ENCODE results near the gene PDZRN4. TPM values are rescaled to one million over a fixed set of nuclear protein-coding genes. Genes with fewer than 3 reads are reported as not detected.

The PDZRN4 gene
- total and polyA plus RNA-seq, 2 of the 4 experiments (the other 2 are of a cell fraction), result not detected

DNA sequence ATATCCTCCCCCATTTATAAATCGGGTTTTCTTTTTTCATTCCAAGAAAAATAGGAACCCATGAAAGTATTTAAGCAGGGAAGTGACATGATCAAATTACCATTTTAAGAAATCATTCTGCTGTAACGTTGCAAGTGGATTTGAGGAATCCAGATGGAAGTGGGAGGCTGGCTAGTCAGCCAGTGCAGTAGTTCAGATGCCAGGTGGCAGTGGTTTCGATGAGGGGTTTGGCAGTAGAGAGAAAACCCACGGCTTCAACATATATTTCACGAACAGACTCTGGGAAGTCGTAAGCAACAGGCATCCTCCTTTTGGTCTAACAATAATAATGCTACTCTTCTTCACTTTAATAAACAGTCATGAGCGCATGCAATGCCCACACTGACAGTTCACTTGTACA is 25.0 kb downstream of the PDZRN4 start:
- H3K9me1 ChIP-seq (ENCODE audit: insufficient read depth, low read length), result no peaks in the 10 kb centered on the region
- no peak overlapping the region for H3K9ac ChIP-seq (ENCODE audit: low read depth, low read length)
- ATAC-seq (ENCODE audit: low read depth), result no peak
- no peak overlapping the region for H3K4me2 ChIP-seq (ENCODE audit: low read depth, low read length)
- H3K27ac ChIP-seq (ENCODE audit: insufficient read depth, low read length), result no peak overlapping the region
- H3K79me1 ChIP-seq (ENCODE audit: low read depth in 1 of 2, low read length in 2 of 2), result no peaks in the 10 kb centered on the region
- no peaks in the 10 kb centered on the region for H3K9me3 ChIP-seq (ENCODE audit: control insufficient read depth, insufficient read depth, low read length)
- no TSS peak for BruUV-seq (replicated peaks)
- no peaks in the 10 kb centered on the region for H3K4me1 ChIP-seq (ENCODE audit: control insufficient read depth, insufficient read depth, low read length)
- H3K27me3 ChIP-seq (ENCODE audit: control insufficient read depth, insufficient read depth, low read length), result no peaks in the 10 kb centered on the region
- WGBS, 2 experiments (ENCODE audit: extremely low coverage in 2 of 2, insufficient read length in 1 of 2), result no CpG with 5 or more reads among the region's 7 CpGs
- no peaks in the 10 kb centered on the region for H4K20me1 ChIP-seq (ENCODE audit: insufficient read depth, low read length)
- H4K91ac ChIP-seq (ENCODE audit: insufficient read depth, low read depth, low read length), result no peak overlapping the region
- H2AK5ac ChIP-seq (ENCODE audit: low read depth, low read length), result no peak overlapping the region
- dilution Hi-C loops (cut with HindIII; ENCODE audit: low sequenced_read_pairs, unreplicated experiment) (no loop called here), in situ Hi-C loops (cut with MboI; ENCODE audit: low sequenced_read_pairs) (no loop called here), intact Hi-C loops (cut with micrococcal nuclease) (no loop called here)
- no peak overlapping the region for H3K18ac ChIP-seq (ENCODE audit: low read depth, low read length)
- H3K4me3 ChIP-seq (ENCODE audit: insufficient read depth, low read depth, low read length), result no peak overlapping the region
- no peak for DNase-seq
- no peak overlapping the region for H2BK20ac ChIP-seq (ENCODE audit: low read depth, low read length)
- no peaks in the 10 kb centered on the region for H3K36me3 ChIP-seq (ENCODE audit: control insufficient read depth, insufficient read depth, low read length)
- no peak overlapping the region for H4K5ac ChIP-seq (ENCODE audit: low read depth, low read length)
- no peak overlapping the region for H2AK9ac ChIP-seq (replicated peaks; ENCODE audit: low read depth, low read length, poor library complexity)
- no peak overlapping the region for H3K4ac ChIP-seq (ENCODE audit: low read depth, low read length)
- no peak overlapping the region for H3K56ac ChIP-seq (ENCODE audit: extremely low read depth, insufficient read depth, low read length)
- H3K14ac ChIP-seq (replicated peaks; ENCODE audit: low read depth, low read length), result no peak overlapping the region
- H2BK120ac ChIP-seq (ENCODE audit: low read depth, low read length), result no peak overlapping the region
- CTCF ChIA-PET, result no interaction called here
- no peak overlapping the region for H4K8ac ChIP-seq (ENCODE audit: low read depth in 2 of 2, low read length in 2 of 2)
- no peak overlapping the region for H2AFZ ChIP-seq (replicated peaks; ENCODE audit: low read length, poor library complexity)
- no peak overlapping the region for H2BK5ac ChIP-seq (ENCODE audit: low read depth, low read length, poor library complexity, severe bottlenecking)
- no peak for TF ChIP-seq BHLHE40 (IDR thresholded peaks at IDR 0.05; ENCODE audit: low read depth, low read length)
- no peak for TF ChIP-seq CEBPB (IDR thresholded peaks at IDR 0.05; ENCODE audit: low read depth, low read length)
- no peak for TF ChIP-seq CTCF (conservative IDR thresholded peaks at IDR 0.05; ENCODE audit: low read depth, low read length)
- no peak for TF ChIP-seq MAZ (IDR thresholded peaks at IDR 0.05; ENCODE audit: borderline replicate concordance, low read depth, low read length)
- TF ChIP-seq USF2 (IDR thresholded peaks at IDR 0.05; ENCODE audit: low read depth, low read length), result no peak
- TF ChIP-seq, protein P1, sequence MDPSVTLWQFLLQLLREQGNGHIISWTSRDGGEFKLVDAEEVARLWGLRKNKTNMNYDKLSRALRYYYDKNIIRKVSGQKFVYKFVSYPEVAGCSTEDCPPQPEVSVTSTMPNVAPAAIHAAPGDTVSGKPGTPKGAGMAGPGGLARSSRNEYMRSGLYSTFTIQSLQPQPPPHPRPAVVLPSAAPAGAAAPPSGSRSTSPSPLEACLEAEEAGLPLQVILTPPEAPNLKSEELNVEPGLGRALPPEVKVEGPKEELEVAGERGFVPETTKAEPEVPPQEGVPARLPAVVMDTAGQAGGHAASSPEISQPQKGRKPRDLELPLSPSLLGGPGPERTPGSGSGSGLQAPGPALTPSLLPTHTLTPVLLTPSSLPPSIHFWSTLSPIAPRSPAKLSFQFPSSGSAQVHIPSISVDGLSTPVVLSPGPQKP (IDR thresholded peaks at IDR 0.05; ENCODE audit: borderline replicate concordance, low read depth, low read length), result no peak
- no peak overlapping the region for H3K23ac ChIP-seq (ENCODE audit: low read depth, low read length)
- POLR2A ChIA-PET (ENCODE audit: unreplicated experiment), result no interaction called here
- no peak overlapping the region for H2BK15ac ChIP-seq (ENCODE audit: low read depth, low read length)

All from IMR-90 (cell line).